ENCODE measurements around the gene KIFC3. TPM values are rescaled to one million over a fixed set of nuclear protein-coding genes. Genes with fewer than 3 reads are reported as not detected.

The KIFC3 gene
- total and polyA plus RNA-seq, 2 donors (not counting 1 experiment from before 2014, with no cell fraction given), result 0.07 to 0.67 TPM

DNA sequence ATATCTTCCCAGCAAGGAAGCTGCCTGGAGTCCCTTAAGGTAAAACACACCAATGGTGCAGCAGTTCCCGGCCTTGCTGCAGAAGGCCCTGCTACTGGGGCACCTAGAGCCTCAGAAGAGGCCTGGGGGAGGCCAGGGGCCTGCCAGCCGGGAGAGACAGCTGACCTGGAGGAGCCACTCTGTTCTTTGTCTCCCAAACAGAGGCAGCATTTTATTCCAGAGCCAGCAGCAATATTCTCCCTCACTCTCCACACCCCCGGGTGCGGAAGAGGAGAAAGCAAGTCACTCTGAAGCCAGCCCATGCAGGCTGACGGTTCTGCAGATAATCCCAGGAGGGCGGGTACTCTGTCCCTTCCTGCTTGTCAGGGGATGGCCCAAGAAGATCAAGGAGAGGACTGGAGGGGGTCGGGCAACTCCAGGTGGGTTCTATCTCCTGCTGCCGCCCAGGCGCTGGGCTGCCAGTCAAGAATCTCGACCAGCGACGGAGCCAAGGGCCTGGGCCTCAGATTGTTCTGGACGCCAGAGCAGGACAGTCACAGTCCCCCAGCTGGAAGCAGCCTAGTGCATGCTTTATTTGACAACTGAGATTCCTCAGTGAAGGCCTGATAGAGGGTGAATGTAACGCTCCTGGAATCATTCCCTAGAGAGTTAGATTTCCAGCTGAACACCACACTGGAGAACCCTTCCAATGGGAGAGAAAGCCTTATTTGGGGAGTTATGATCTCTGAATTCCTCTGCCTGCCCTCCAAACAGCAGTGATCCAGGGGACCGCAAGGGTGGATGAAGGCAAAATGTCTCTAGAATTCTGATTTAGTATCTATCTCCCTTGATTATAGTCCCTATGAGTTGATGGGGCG, 1.1 kb upstream of the KIFC3 start:
- Histone ChIP-seq H3K36me3 (replicated peaks in 1 of 2; ENCODE audit: control extremely low read depth in 1 of 2, control insufficient read depth in 1 of 2, extremely low read depth in 1 of 2, insufficient read depth in 2 of 2, low read length in 1 of 2) (no peaks in the 10 kb centered on the region), H3K4me1 (ENCODE audit: control insufficient read depth in 2 of 2, insufficient read depth in 2 of 2, low read length in 2 of 2) (peaks cover 18 to 24% of the 10 kb centered on the region in 2 donors), H3K27me3 (replicated peaks in 1 of 4; ENCODE audit: control extremely low read depth in 1 of 4, control insufficient read depth in 3 of 4, insufficient read depth in 4 of 4, low read length in 3 of 4) (peaks cover 0 to 50% (median 19%) of the 10 kb centered on the region in 4 experiments), H3K4me2 (replicated peaks; ENCODE audit: low read depth, low read length, poor library complexity, severe bottlenecking) (no peak overlapping the region), H3K9me3 (ENCODE audit: control extremely low read depth in 1 of 3, control insufficient read depth in 2 of 3, insufficient read depth in 1 of 3, low read length in 2 of 3) (peaks cover 0 to 7% (median 0%) of the 10 kb centered on the region in 3 donors), H3K4me3 (ENCODE audit: control extremely low read depth in 1 of 5, extremely low read depth in 1 of 5, insufficient read depth in 1 of 5, low read depth in 2 of 5, low read length in 4 of 5) (no peak overlapping the region), H2AFZ (ENCODE audit: insufficient read depth, low read depth, low read length, poor library complexity, severe bottlenecking) (no peak overlapping the region), H3K27ac (ENCODE audit: low read length in 2 of 2) (no peak overlapping the region), H4K20me1 (ENCODE audit: control insufficient read depth, insufficient read depth, low read length, poor library complexity, severe bottlenecking) (no peaks in the 10 kb centered on the region), H3K9ac (ENCODE audit: low read length) (no peak overlapping the region), H3K79me2 (ENCODE audit: control insufficient read depth, insufficient read depth, low read length) (no peaks in the 10 kb centered on the region)
- no peak for DNase-seq
- H3K9me3 Mint-ChIP-seq (ENCODE audit: insufficient read depth), result no peaks in the 10 kb centered on the region
- peak overlapping the region; percentile 92 for H3K4me3 Mint-ChIP-seq
- WGBS (ENCODE audit: insufficient coverage), result 92% methylated on average over 12 of the region's 16 CpGs
- intact Hi-C loops (cut with micrococcal nuclease), result no loop called here
- no peak overlapping the region for H3K27ac Mint-ChIP-seq
- TF ChIP-seq EZH2 (IDR thresholded peaks at IDR 0.05; ENCODE audit: borderline replicate concordance, insufficient read depth, low read depth, low read length, poor library complexity, severe bottlenecking), result no peak
- TF ChIP-seq, protein P1, sequence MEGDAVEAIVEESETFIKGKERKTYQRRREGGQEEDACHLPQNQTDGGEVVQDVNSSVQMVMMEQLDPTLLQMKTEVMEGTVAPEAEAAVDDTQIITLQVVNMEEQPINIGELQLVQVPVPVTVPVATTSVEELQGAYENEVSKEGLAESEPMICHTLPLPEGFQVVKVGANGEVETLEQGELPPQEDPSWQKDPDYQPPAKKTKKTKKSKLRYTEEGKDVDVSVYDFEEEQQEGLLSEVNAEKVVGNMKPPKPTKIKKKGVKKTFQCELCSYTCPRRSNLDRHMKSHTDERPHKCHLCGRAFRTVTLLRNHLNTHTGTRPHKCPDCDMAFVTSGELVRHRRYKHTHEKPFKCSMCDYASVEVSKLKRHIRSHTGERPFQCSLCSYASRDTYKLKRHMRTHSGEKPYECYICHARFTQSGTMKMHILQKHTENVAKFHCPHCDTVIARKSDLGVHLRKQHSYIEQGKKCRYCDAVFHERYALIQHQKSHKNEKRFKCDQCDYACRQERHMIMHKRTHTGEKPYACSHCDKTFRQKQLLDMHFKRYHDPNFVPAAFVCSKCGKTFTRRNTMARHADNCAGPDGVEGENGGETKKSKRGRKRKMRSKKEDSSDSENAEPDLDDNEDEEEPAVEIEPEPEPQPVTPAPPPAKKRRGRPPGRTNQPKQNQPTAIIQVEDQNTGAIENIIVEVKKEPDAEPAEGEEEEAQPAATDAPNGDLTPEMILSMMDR (IDR thresholded peaks at IDR 0.05), result no peak
- peaks cover 25% of the 10 kb centered on the region for H3K4me1 Mint-ChIP-seq
- ChIA-PET POLR2A (no interaction called here), CTCF (no interaction called here)
- peaks cover 61% of the 10 kb centered on the region for H3K27me3 Mint-ChIP-seq
- no peak for ATAC-seq (ENCODE audit: low read depth)

DNA sequence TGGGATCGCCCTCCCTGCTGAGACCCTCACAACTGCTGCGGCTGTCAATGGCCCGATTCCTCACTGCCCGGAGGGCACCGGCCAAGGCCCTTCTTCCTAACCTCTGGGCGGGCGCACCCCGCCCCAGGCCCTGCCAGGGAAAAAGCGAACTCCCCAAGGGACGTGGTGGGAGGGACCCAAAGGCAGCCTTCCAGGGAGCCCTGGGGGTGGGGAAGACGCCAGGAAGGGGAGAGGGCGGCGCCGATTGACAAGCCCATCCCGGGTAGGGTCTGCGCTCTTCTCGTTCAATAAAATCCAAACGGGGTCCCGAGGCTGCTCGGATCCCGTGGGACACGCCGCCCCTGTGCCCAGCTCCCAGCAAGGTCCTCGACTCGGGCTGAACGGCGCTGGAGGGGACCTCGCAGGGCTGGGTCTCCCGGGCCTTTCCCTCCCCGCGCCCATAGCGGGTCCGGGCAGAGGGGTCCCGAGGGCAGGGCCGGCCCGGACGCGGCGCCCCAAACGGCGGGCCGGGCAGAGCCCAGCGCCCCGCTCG, 416 bp downstream of the KIFC3 start:
- Histone ChIP-seq H2AFZ (ENCODE audit: insufficient read depth, low read depth, low read length, poor library complexity, severe bottlenecking) (no peak overlapping the region), H3K4me3 (ENCODE audit: control extremely low read depth in 1 of 5, extremely low read depth in 1 of 5, insufficient read depth in 1 of 5, low read depth in 2 of 5, low read length in 4 of 5) (peak overlapping the region in 3 of 5 experiments; percentile 8 to 30 (median 27)), H3K27ac (ENCODE audit: low read length in 2 of 2) (no peak overlapping the region), H3K36me3 (replicated peaks in 1 of 2; ENCODE audit: control extremely low read depth in 1 of 2, control insufficient read depth in 1 of 2, extremely low read depth in 1 of 2, insufficient read depth in 2 of 2, low read length in 1 of 2) (no peaks in the 10 kb centered on the region), H3K4me1 (ENCODE audit: control insufficient read depth in 2 of 2, insufficient read depth in 2 of 2, low read length in 2 of 2) (peaks cover 16 to 18% of the 10 kb centered on the region in 2 donors), H3K9ac (ENCODE audit: low read length) (peak overlapping the region; percentile 12), H3K9me3 (ENCODE audit: control extremely low read depth in 1 of 3, control insufficient read depth in 2 of 3, insufficient read depth in 1 of 3, low read length in 2 of 3) (peaks cover 0 to 7% (median 0%) of the 10 kb centered on the region in 3 donors), H3K27me3 (replicated peaks in 1 of 4; ENCODE audit: control extremely low read depth in 1 of 4, control insufficient read depth in 3 of 4, insufficient read depth in 4 of 4, low read length in 3 of 4) (peaks cover 0 to 52% (median 19%) of the 10 kb centered on the region in 4 experiments), H3K79me2 (ENCODE audit: control insufficient read depth, insufficient read depth, low read length) (no peaks in the 10 kb centered on the region), H3K4me2 (replicated peaks; ENCODE audit: low read depth, low read length, poor library complexity, severe bottlenecking) (peak overlapping the region; percentile 65), H4K20me1 (ENCODE audit: control insufficient read depth, insufficient read depth, low read length, poor library complexity, severe bottlenecking) (no peaks in the 10 kb centered on the region)
- ChIA-PET POLR2A (interaction anchor here (0.5 kb wide), 1 partner anchor 183 kb away, joined by 14 read pairs; no protein-coding TSS in a partner anchor), CTCF (no interaction called here)
- H3K9me3 Mint-ChIP-seq (ENCODE audit: insufficient read depth), result no peaks in the 10 kb centered on the region
- DNase-seq (no peak), ATAC-seq (ENCODE audit: low read depth) (no peak)
- intact Hi-C loops (cut with micrococcal nuclease), result no loop called here
- no peak for TF ChIP-seq EZH2 (IDR thresholded peaks at IDR 0.05; ENCODE audit: borderline replicate concordance, insufficient read depth, low read depth, low read length, poor library complexity, severe bottlenecking)
- TF ChIP-seq, protein P1 (IDR thresholded peaks at IDR 0.05), result no peak
- no peak overlapping the region for H3K27ac Mint-ChIP-seq
- WGBS (ENCODE audit: insufficient coverage), result 6% methylated on average over 41 of the region's 45 CpGs
- H3K4me3 Mint-ChIP-seq, result peak overlapping the region; percentile 61
- H3K4me1 Mint-ChIP-seq, result peaks cover 22% of the 10 kb centered on the region
- H3K27me3 Mint-ChIP-seq, result peaks cover 59% of the 10 kb centered on the region
